Femur (tissue), 1 donor: ENCODE measurements around the gene WDR43.
A peak's percentile ranks its signal among the peaks of the same experiment; 100 is the strongest.

Experiments used
- DNase-seq: peaks from one replicate; pipeline ENCODE4 v3.0.0-alpha.2; 2017

WDR43 gene

GRCh38 chr2:28909655-28910353 is 15.3 kb downstream of the WDR43 start:
- DNase-seq = no peak

DNA sequence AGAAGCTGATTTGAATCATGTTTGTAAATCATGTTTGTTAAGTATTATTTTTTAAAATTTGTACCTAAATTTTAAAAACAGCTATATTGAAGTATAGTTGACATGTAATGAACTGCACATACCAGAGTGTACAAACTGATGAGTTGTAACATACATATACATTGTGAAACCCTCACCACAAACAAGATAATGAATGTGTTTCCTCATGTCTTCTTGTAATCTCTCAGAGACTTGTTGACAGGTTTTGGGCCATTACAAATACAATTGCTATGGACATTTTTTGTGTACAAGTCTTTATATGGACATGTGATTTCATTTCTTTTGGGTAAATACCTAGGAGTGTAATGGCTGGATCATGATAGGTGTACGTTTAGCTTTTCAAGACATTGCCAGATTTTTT is 21.5 kb downstream of the WDR43 start:
- no peak for DNase-seq

- DNase-seq = no peak
Observed at GRCh38 chr2:28926847-28927246, 32.4 kb downstream of the WDR43 start.

DNA sequence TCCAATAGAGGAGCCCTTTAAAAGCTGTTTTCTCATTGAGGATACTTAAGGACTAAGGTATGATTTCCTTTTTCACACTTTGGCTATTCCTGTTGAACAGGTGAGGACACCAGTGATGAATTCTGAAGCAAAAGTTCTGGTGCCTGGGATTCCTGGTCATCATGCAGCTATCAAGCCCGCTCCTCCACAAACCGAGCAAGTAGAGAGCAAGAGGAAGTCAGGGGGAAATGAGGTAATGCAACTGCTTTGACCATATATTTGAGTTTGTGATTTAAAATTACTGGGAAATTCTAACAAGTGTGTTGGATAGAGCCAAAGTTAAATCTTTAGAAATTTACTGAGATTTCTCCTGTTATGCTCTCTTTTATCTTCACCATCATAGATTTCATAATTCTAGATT is 33.0 kb downstream of the WDR43 start:
- no peak for DNase-seq

DNA sequence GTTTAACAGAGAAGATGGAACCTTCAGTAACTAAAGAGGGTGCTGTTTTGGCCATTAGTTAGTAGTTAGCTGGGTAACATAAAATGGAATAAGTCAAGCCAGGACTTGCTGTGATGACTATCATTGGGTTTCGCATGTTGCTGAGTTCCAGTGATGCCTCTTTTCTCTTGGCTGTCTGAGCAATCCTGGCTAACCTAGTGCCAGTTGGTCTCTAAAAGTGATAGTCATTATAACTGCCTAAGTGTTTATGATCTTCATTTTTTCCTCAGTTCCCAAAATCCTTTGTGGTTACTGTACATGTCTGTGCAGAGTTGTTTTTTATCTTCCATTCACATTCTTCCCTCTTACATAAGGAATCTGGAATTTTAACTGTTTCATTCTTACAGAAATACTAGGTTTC is 33.4 kb downstream of the WDR43 start:
- no peak for DNase-seq

DNA sequence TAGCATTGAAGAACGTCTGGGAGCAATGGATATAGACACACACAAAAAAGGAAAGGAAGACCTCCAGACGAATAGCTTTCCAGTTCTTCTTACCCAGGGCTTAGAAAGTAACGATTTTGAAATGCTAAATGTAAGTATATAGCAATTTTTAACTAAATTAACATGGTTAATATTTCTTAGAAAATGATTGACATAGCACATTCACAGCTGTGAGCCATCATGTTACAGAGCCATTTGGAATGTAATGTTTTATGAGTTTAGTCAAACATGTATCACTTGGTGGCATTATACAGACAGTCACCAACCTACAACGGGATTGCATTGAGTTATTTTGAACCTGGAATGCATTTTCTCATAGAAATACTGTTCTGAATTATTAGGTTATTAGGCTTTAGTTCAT is 35.1 kb downstream of the WDR43 start:
- DNase-seq = no peak

- no peak for DNase-seq
Observed at GRCh38 chr2:28930205-28930604, 35.7 kb downstream of the WDR43 start.

- no peak for DNase-seq
Observed at GRCh38 chr2:28934769-28935168, 40.3 kb downstream of the WDR43 start.

DNA sequence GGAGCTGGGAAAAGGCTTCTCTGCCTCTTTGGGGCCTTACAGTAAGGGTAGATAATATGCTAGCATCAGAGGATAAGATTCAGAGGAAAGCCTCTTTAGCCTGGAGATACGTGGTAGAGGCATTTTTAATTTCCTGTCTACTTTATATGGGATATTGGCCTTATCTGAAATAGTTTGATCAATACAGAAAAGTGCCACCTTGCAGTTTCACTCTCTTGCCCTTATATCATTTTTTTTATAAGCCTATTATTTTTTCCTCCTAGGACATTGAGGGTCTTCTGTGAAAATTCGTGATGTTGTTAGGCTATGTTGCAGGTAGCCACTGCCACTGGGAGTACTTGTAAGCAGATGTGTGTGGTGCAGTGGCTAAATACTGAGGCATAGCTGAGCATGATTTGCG is 46.5 kb downstream of the WDR43 start:
- DNase-seq = no peak

GRCh38 chr2:28944535-28945248 is 50.2 kb downstream of the WDR43 start:
- DNase-seq = no peak

- DNase-seq = no peak
Observed at GRCh38 chr2:28948160-28948559, 53.7 kb downstream of the WDR43 start.

- DNase-seq = no peak
Observed at GRCh38 chr2:28949190-28949589, 54.7 kb downstream of the WDR43 start.

DNA sequence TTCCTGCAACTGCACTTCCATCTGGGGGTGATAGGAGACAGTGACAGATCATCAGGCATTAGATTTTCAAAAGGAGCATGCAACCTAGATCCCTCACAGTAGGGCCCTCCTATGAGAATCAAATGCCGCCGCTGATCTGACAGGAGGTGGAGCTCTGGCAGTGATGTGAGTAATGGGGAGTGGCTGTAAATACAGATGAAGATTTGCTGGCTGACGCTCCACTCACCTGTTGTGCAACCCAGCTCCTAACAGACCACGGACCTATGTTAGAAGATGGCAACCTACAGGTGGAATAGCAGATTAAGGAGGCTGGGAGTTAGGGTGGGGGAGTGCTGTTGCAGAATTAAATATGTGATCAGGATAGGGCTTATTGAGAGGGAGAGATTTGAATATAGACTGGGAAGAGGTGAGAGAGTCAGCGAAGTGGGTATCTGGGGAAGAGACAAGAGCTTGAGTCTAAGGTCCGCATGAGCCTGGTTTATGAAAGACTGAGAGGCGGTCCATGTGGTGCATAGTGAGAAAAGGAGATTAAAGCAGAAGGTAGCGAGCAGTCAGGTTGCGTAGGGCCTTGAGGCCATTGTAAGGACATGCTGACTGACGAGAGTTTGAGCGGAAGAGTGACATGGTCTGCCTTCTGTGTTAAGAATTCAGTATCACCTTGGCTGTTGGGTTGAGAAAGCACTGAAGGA is 55.3 kb downstream of the WDR43 start:
- no peak for DNase-seq

DNA sequence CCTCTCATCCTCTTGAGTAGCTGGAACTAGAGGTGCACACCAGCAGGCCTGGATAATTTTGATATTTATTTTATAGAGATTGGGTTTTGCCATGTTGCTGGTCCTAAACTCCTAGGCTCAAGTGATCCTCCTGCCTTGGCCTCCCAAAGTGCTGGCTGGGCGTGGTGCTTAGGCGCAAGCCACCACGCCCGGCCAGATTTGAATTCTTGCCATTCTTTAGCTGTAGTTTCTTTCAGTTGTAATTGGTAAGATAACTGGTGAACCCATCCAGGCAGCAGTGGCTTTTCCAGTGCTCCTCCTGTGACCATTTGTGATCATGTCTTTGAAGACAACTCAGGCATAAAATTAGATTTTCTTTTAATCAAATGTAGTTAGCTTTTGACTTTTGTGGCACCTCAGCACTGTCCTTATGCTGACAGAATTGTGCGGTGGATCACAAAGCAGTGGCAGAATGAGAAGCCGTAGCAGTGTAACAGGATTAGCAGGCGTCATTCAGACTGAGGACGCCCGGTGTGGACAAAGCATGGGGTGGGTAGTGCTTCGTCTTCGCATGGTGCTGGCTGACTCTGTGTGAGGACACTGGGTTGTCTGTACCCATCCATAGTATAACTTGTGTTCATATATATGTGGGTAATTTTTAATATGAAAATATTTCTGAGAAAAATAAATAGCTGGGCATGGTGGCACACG is 56.6 kb downstream of the WDR43 start:
- DNase-seq = no peak

GRCh38 chr2:28951910-28952835 is 57.7 kb downstream of the WDR43 start:
- DNase-seq = no peak

GRCh38 chr2:28952836-28953211 is 58.4 kb downstream of the WDR43 start:
- no peak for DNase-seq

DNA sequence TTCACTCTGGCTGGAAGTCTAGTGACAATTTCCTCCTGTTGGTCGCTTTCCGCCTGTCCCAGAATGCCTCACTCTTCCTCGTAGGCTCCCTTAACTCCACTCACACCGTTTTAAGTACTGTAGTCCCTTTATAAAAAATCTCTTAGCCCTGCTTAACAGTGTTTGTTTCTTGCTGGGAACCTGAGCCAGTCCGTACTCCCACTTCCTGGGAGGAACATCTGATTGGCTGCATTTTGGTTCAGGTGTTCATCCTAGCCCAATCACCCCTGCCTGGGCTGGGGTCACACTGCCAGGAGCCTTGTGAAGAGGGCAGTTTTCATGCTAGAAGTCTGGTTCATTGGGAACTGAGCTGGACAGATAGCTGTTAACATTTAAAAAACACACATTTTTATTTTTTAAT is 61.0 kb downstream of the WDR43 start:
- DNase-seq = no peak

DNA sequence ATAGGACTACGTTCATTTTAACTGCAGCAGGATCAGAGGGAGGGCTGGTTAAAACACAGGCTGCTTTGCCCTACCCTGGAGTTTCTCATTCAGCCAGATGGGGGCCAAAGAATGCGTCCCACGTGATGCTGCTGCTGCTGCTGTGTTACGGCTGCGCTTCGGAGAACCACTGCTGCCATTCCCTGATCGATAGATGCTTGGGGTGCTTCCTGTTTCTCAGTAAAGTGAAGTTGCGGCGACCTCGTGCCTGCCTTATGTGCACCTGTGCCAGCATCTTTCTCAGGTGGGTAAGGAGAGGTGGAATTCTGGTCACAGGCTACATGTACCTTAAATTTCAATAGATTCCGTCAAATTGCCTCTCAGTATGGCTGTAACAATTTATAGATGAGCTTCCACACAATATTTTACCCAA is 62.0 kb downstream of the WDR43 start:
- no peak for DNase-seq

DNA sequence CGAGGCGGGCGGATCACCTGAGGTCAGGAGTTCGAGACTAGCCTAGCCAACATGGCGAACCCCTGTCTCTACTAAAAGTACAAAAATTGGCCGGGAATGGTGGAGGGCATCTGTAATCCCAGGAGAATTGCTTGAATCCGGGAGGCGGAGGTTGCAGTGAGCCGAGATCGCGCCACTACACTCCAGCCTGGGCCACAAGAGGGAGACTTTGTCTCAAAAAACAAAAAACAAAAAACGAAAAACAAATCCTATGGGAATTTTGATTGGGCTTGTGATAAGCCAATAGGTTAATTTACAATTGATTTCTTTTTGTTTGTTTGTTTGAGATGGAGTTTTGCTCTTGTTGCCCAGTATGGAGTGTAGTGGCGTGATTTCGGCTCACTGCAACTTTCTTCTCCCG is 62.4 kb downstream of the WDR43 start:
- no peak for DNase-seq

DNA sequence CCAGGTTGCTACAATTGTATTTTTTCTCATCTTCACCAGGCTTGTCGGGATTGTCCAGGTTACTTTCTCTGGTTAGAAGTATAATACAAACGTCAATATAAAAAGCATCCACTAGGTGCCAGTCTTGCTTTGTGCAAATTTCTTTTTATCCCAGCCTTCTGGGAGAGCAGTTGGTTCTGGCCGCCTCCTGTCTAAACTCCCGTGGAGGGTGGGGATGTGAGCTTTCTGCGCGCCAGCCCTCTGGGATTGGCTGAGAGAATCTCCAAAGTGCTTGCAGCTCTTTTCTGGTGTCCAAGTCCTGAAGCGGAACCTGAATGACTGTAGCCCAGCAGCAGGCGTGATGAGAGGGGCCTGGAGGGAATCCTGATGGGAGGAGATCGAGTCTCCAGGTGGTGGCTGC is 64.2 kb downstream of the WDR43 start:
- DNase-seq = peak; percentile 67

GRCh38 chr2:28960401-28960800 is 65.9 kb downstream of the WDR43 start:
- DNase-seq = no peak

GRCh38 chr2:28962505-28962904 is 68.0 kb downstream of the WDR43 start:
- DNase-seq = no peak
